C1 segment of cervical spinal cord (tissue), 14 donors: ENCODE measurements around the gene KPNA6.
"Not testable (repeated sequence)": the region's sequence is repeated elsewhere in the genome, so short reads cannot be mapped to it uniquely, and the experiment has no call there.

Source experiments
- DNase-seq, 14 donors: peaks; one replicate each; lab custom pipeline; 2025; lab: John Stamatoyannopoulos, UW

KPNA6 gene

DNA sequence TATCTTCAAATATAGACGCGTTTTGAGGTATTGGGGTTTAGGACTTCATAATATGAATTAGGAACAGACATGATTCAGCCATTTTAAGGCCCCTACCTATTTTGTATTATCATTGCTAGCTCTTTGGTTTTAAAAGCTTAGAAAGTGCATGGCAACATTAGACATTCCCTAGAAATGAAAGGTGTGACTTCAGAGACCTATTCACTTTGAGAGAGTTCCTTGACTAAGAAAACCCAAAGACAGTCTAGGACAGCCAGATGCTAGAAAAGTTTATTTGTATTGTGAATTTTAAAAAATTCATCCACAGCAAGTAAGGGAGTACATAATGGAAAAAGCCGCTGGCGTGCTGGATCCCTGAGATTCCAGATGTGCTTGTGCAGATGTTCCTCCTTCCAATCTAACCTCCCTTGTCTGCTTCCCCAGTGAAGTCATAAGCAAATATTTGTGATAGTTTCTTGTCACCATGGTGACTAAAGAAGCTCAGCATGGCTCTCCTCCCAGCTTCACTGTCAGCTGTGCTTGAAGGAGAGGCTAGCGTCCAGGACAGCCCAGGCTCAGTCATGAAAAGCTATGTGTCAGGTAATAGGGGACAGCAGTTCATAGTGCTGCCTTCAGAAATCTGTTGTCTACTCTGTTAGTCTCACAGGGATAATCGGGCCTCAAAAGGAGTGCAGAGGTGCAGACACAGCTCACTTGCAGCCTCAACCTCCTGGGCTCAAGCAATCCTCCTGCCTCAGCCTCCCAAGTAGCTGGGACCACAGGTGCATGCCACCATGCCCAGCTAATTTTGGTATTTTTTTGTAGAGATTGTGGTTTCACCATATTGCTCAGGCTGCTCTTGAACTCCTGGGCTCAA, 34.8 kb downstream of the KPNA6 start:
- peak in 2 of 14 donors; percentile 1 to 6 for DNase-seq

DNA sequence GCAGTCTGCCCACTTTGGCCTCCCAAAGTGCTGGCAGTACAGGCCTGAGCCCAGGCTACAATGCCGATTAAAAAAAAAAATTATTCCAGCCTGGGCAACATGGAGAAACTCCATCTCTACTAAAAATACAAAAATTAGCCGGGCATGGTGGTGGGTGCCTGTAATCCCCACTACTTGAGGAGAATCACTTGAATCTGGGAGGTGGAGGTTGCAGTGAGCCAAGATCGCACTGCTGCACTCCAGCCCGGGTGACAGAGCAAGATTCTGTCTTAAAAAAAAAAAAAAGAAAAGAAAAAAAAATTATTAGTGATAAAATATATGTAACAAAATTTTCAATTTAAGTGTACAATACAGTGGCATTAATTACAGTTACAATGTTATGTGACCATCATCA, 35.4 kb downstream of the KPNA6 start:
- DNase-seq, result not testable (repeated sequence)

DNA sequence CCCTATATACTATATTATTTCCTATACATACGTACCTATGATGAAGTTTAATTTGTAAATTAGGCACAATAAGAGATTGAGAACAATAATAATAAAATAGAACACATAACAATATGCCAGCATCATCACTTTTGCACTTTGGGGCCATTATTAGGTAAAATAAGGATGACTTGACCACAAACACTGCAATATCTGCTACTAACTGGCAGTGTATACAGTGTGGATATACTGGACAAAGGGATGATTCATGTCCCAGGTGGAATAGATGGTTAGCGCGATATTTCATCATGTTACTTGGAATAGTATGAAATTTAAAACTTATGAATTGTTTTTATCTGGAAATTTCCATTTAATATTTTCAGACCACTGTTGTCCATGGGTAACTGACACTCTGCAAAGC, 36.2 kb downstream of the KPNA6 start:
- no peak for DNase-seq

- DNase-seq, result not testable (repeated sequence)
Measured at GRCh38 chr1:32147799-32148198, 39.9 kb downstream of the KPNA6 start.

- DNase-seq, result no peak
Measured at GRCh38 chr1:32150847-32151246, 43.0 kb downstream of the KPNA6 start.

DNA sequence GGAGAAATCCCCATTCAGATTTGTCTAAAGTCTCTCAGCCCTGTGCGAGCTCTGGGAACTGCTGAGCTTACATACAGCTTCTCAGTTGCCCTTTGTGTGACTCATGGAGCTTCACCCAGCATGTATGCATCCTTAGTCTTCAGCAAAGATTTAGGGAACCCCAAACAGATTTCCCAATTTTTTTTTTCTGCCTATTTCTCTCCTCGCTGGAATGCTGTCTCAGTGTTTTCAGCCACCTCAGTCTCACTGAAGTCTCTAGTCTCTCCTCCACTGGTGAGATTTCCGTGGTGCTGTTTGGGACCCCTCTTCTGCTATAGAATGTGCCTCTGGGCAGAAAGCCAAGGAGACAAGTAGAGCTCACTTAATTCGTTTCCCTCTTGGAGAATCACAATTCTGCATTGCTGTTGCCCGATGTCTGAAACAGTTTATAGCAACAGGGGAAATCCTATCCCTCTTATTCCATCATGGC, 43.5 kb downstream of the KPNA6 start:
- peak in 1 of 14 donors; percentile 2 for DNase-seq

DNA sequence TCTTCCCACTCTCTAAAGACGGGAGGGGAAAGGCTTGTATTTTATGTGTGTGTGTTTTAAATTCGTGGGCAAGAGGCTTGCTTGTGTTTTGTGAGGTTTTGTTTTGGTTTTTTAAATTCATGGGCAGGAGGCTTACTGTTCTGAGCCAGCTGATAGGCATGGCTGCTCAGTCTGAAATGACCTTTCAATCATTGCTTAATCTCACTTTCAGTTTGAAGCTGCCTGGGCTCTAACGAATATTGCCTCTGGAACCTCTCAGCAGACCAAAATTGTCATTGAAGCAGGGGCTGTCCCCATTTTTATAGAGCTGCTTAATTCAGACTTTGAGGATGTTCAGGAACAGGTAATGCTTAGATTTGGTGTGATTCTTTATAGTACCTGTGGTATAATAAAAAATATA, 51.3 kb downstream of the KPNA6 start:
- no peak for DNase-seq

DNA sequence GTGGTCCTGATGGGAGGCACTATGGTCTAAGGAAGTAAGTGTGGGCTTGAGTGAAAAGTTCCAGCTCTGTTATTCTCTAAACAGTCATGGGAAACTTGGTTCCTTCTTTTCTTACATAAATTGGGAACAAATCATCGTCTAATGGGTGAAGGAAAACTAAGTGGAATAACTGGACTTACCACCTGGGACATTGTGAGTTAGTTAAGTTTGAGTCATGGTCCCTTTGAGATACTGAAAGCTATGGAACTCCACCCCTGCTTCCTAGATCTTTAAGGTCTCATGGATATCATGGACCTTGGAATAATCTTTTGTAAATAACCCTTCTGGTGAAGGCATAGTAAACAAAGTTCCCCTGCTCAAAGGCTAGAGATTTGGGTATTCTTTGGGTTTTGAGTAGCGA, 55.5 kb downstream of the KPNA6 start:
- no peak for DNase-seq

- not testable (repeated sequence) for DNase-seq
Measured at GRCh38 chr1:32165633-32166032, 57.8 kb downstream of the KPNA6 start.

DNA sequence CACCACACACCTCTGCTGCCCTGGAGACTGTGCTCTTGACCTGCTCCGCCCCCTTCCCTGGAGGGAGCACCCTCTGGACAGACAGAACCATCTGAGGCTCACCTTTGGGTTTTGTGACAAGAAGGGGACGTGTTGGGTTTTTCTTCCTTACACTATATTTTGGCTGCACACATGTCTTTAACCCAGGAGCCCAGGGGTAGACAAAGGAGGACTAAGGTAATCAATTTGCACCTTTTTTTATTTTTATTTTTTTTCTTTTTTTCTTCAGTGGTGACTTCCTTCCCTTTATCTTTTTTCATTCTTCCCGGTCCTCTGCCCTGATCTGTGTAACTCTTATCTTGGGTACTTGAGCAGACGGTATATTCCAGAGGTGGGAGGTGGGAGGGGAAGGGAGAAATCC, 63.1 kb downstream of the KPNA6 start:
- DNase-seq, result no peak

DNA sequence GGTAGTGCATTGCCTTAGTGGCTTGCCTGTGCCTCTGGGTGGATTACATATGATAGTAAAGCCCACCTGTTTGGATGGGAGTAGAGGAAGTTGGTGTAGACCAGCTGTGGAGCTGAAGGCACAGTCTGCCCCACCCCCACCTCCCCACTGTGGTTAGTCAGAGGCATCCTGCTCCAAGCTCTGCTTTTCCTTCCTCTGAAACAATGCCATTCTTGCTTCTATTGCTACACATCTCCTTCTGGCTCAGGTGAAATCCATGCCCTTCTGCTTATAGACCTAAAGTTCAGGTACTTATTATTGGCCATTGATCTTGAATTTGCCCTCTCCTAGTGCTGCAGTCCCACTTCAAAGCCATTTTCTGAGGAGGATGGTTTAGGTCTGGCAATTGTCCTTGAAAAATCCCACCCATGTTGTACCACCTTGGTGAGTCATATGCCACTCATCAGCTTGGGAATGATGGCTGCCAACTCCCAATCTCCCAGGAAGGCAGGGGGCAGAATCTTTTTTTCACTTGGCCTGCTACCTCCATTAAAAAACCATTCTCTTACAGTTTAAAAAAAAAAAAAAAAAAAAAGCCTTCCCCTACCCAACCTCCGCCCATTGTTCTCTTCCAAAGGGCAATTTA, 64.9 kb downstream of the KPNA6 start:
- DNase-seq, result no peak

DNA sequence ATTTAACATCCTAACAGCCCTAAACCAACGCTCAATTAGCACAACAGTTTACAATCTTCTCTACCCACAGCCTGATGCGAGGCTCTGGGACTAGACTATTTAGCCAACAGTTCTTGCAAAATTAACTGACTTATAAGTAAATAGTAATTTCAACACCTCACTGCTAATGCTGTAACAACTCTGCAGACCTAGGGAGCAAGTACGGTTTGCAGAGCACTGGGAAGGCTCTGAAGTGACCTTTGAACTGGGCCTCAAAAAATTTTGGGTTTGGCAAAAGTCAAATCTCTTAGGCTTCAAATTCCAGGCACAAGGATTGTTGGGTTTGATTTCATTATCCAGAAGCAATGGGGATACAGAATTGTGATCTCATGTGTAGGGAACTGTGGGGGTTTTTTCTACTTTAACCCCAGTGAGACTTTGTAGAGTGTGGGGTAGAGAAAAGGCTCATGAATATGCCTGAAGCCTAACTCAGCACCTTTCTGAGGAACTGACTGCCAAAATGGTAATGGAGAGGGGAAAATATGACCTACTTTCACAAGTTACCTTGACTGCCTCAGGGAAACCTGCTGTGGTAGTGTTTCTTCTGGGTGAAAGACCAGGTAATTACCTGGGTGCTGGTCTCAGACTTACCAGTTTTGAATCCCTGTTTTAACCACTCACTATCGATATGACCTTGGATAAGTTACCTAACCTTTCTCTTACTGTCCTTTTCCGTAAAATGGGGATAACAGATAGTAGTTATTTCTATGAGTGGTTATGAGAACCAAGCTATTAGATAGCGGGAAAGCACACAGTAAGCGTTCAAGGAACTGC, 70.7 kb downstream of the KPNA6 start:
- DNase-seq, result no peak

DNA sequence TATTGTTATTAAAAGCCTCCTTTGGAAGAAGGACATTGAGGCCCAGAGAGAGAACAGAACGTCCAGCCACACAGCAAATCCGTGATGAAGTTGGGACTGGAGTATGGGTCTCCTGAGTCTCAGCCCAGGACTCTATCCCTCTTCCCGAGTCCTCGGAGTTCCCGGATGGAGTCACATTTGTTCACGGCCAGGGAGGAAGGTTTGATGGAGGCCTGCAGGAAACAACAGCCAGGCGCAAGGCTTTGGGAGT, 71.3 kb downstream of the KPNA6 start:
- DNase-seq, result no peak

DNA sequence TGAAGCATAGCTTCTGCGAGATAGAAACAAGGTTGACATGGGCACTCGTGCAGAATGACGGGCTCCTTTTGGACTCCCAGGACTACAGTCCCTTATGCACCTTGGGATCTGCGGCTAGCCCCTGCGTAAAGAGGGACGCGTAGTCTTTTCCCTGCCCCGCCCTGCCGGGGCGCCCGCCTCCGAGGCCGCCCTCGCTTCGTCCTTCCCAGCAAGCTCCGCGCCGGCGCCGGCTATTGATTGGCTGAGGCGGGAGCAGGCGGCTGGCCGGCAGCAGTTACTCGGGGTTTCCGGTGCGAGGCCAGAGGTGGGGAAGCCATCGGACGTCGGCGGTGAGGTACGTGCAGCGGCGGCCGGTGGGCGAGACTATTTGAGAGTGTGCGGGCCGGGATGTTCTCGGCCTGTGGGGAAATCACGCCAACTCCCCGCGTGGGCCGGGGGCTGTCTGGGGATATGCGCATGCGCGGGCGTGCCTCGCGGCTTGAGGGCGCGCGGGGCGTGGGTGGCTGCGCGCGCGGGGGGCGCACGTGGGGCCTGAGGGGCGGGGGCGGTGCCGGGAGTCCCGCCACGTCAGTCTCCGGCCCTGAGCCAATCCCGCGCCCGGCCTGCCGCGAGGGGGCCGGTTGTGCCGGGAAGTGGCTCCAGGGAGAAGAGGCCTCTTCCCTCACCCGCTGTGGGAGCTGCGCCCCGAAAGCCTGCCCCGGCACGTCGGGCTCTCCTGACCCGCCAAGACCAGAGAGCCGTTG, 71.8 kb downstream of the KPNA6 start, which contains the start of gene TXLNA:
Gene TXLNA (plus strand): TSS at position 233 of the 743 bp plus-strand sequence. CDS start 671 bp downstream, outside the sequence.
- DNase-seq, result peak; percentile 75 to 98 (median 95)

- peak in 9 of 14 donors; percentile 51 to 77 (median 56) for DNase-seq
Measured at GRCh38 chr1:32180186-32181060, 72.6 kb downstream of the KPNA6 start.

DNA sequence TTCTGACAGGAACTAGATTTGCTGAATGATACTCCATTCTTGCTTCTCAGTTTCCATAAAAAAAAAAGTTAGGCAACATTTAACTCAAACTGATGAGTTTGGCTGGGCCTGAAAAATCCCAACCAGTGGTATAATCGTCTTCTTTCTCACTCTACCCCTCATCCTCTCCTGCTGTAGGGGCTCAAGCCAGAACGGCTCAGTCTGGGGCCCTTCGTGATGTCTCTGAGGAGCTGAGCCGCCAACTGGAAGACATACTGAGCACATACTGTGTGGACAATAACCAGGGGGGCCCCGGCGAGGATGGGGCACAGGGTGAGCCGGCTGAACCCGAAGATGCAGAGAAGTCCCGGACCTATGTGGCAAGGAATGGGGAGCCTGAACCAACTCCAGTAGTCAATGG, 73.2 kb downstream of the KPNA6 start:
- DNase-seq, result no peak

GRCh38 chr1:32181563-32181962, 73.7 kb downstream of the KPNA6 start:
- DNase-seq, result no peak

GRCh38 chr1:32182060-32182459, 74.2 kb downstream of the KPNA6 start:
- no peak for DNase-seq

DNA sequence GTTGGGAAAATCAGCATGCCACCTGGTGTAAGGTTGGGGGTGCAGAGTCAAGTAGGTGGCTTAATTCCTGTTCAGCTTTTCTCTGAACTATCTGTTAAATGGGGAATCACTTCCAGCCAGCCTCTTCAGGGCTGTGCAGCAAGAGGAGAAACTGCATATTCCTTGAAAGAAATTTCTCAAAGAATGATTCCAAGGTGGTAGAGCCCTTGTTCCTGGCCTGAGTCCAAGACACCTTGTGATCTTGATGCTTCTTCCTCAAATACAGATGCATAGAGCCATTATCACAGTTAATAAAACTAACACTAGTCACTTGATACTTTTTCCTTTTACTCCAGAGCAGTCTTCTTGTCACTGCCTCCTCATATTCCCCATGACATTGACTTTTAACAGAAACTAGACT, 76.8 kb downstream of the KPNA6 start:
- DNase-seq, result no peak

- DNase-seq, result no peak
Measured at GRCh38 chr1:32186077-32186476, 78.2 kb downstream of the KPNA6 start.

DNA sequence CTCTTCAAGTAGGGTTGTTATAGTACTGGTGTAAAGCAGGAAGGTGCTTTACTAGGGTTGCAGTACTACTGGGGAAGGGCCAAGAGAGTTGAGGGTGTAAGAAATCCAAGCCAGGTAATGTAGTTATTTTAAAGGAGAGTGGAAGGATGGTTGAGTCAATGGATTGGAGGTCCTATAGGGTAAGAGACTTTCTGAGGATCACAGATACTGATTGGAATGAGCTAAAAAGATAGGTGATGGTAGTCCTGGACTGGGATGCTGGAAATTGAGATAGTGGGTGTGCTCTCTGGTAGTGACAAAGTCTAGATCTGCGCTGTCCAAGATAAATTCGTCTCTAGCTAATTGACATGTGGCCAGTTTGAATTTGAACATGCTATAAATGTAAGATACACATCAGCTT, 78.6 kb downstream of the KPNA6 start:
- DNase-seq, result no peak
